ENCODE data around the gene SCN3A. TPM values are rescaled to one million over a fixed set of nuclear protein-coding genes. Genes with fewer than 3 reads are reported as not detected.

Gene SCN3A
- total RNA-seq, 2 donors from 2014 or later: 1.0 to 2.6 TPM

DNA sequence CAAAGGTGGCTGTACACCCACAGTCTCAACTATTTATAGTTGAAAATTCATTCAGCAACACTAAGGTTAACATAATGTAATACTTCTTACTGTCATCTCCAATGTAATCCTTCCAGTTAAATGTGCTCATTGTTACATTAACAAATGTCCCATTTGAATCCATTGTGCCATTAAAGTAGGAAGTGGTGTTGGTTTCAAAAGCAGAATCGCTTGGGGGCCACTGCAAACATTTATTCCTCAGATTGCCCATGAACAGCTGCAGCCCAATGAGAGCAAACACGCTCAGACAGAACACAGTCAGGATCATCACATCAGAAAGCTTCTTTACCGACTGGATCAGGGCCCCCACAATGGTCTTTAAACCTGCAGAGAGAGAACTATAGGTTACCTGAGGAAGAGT, 41.4 kb downstream of the SCN3A start:
- TF ChIP-seq, protein P1, sequence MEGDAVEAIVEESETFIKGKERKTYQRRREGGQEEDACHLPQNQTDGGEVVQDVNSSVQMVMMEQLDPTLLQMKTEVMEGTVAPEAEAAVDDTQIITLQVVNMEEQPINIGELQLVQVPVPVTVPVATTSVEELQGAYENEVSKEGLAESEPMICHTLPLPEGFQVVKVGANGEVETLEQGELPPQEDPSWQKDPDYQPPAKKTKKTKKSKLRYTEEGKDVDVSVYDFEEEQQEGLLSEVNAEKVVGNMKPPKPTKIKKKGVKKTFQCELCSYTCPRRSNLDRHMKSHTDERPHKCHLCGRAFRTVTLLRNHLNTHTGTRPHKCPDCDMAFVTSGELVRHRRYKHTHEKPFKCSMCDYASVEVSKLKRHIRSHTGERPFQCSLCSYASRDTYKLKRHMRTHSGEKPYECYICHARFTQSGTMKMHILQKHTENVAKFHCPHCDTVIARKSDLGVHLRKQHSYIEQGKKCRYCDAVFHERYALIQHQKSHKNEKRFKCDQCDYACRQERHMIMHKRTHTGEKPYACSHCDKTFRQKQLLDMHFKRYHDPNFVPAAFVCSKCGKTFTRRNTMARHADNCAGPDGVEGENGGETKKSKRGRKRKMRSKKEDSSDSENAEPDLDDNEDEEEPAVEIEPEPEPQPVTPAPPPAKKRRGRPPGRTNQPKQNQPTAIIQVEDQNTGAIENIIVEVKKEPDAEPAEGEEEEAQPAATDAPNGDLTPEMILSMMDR (IDR thresholded peaks at IDR 0.05): no peak
- DNase-seq (ENCODE audit: low spot score): no peak

DNA sequence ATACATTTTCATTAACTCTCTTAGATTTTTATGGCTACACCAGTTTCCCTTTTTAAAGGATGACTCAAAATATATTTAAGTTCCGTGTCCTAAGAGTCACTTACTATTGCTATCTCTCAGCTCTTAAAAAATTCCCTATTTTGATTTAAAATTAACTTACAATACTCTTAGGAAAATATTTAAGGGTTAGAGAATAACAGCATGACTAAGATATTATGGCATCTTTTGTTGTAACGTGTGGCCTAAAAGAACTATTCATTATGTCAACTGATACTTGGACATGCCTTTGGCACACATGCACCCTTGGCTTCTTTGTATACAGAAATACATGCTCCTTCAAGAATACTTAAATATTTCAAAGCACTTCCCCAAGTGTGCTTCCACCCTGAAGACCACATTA, 42.3 kb downstream of the SCN3A start:
- Histone ChIP-seq H3K4me1 (no peaks in the 10 kb centered on the region), H3K27ac (no peak overlapping the region), H3K27me3 (no peaks in the 10 kb centered on the region), H3K36me3 (no peaks in the 10 kb centered on the region), H3K4me3 (no peak overlapping the region), H3K9me3 (no peaks in the 10 kb centered on the region)
- TF ChIP-seq, protein P1 (IDR thresholded peaks at IDR 0.05): no peak
- DNase-seq (ENCODE audit: low spot score): no peak

More for the DNA sequence above, 41.4 kb downstream of the SCN3A start:
- H3K27ac ChIP-seq: no peak overlapping the region
- H3K36me3 ChIP-seq: no peaks in the 10 kb centered on the region
- H3K9me3 ChIP-seq: no peaks in the 10 kb centered on the region
- H3K27me3 ChIP-seq: no peaks in the 10 kb centered on the region
- no peaks in the 10 kb centered on the region for H3K4me1 ChIP-seq
- H3K4me3 ChIP-seq: no peak overlapping the region

DNA sequence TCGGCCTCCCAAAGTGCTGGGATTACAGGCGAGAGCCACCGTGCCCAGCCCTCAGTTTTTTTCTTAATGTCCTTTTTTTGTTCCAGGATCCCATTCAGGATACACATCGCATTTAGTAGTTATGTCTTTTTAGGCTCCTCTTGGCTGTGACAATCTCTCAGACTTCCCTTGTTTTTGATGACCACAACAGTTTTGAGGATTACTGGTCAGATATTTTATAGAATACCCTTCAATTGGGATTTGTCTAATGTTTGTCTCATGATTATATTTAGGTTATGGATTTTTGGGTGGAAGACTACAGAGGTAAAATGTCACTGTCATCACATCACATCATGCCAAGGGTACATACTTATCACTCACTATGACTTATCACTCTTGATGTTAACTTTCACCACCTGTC, 46.7 kb downstream of the SCN3A start:
- Histone ChIP-seq H3K9me3 (no peaks in the 10 kb centered on the region), H3K4me1 (no peaks in the 10 kb centered on the region), H3K4me3 (no peak overlapping the region), H3K36me3 (no peaks in the 10 kb centered on the region), H3K27me3 (no peaks in the 10 kb centered on the region), H3K27ac (no peak overlapping the region)
- DNase-seq (ENCODE audit: low spot score): no peak
- TF ChIP-seq, protein P1 (IDR thresholded peaks at IDR 0.05): no peak

DNA sequence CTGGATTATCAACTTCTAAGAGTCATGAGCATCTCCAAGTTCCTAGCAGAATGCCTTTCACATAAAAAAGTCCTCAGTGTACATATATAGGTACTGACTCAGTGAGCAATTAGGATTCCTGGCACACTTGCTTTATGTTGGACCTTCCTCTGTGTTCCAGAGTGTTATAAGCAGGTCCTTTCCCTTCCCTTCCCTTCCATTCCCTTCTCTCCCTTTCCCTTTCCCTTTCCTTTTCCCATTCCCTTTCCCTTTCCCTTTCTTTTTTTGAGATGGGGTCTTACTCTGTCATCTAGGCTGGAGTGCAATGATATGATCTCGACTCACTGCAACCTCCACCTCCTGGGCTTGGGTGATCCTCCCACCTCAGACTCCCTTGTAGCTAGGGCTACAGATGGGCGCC, 48.7 kb downstream of the SCN3A start:
- TF ChIP-seq, protein P1 (IDR thresholded peaks at IDR 0.05): no peak
- no peaks in the 10 kb centered on the region for H3K9me3 ChIP-seq

DNA sequence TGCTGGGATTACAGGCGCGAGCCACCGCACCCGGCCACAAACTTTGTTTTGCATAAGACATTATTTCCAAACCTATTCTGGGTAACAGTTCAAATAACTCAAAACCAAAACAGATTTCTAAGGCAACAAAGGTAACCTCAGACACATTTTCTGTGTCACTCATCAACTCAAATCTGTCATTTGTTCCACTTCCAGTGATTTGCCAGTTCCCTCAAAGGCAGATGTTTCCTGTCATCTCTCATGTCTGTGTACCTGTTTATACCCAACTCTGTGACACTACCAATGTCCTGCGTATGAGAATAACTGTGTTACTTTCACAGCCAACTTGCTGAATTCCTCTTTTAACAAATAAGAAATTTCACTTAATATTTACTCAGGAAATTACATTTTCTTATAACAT, 54.4 kb downstream of the SCN3A start:
- H3K4me1 ChIP-seq: no peaks in the 10 kb centered on the region
- no peak for DNase-seq (ENCODE audit: low spot score)
- H3K4me3 ChIP-seq: no peak overlapping the region
- H3K9me3 ChIP-seq: no peaks in the 10 kb centered on the region
- TF ChIP-seq, protein P1 (IDR thresholded peaks at IDR 0.05): no peak
- H3K27ac ChIP-seq: no peak overlapping the region
- no peaks in the 10 kb centered on the region for H3K27me3 ChIP-seq
- no peaks in the 10 kb centered on the region for H3K36me3 ChIP-seq

More for the DNA sequence above, 48.7 kb downstream of the SCN3A start:
- no peaks in the 10 kb centered on the region for H3K4me1 ChIP-seq
- no peak overlapping the region for H3K4me3 ChIP-seq
- H3K27me3 ChIP-seq: no peaks in the 10 kb centered on the region
- DNase-seq (ENCODE audit: low spot score): no peak
- H3K36me3 ChIP-seq: no peaks in the 10 kb centered on the region
- no peak overlapping the region for H3K27ac ChIP-seq

Measured in right atrium auricular region (tissue), 2 donors.